Smooth muscle cell (in vitro differentiated cells): ENCODE results near the gene ALPI. TPM values are rescaled to one million over a fixed set of nuclear protein-coding genes. Genes with fewer than 3 reads are reported as not detected.

Experiments used
- DNase-seq: peaks from one replicate; lab custom pipeline; 2025; ENCODE audit not compliant: unreplicated experiment; lab: John Stamatoyannopoulos, UW
- H2AFZ ChIP-seq: fragments of 200-600 bp; sonication (generic); 2 replicates; pipeline ENCODE4 v1.6.0; 2016; ENCODE audit warnings: antibody characterized with exemption, low read depth, mild to moderate bottlenecking
- H3F3A ChIP-seq: fragments of 200-600 bp; sonication (generic); 2 replicates; pipeline ENCODE4 v1.6.0; 2017; ENCODE audit warnings: antibody characterized with exemption, low read depth
- H3K27ac ChIP-seq: fragments of 200-600 bp; sonication (generic); 2 replicates; pipeline ENCODE4 v1.5.1; 2016; ENCODE audit warnings: low read depth, mild to moderate bottlenecking
- H3K27me3 ChIP-seq: fragments of 200-600 bp; sonication (generic); 2 replicates; pipeline ENCODE4 v1.6.1; 2016; ENCODE audit warnings: low read depth, mild to moderate bottlenecking
- H3K36me3 ChIP-seq: fragments of 200-600 bp; sonication (generic); 2 replicates; pipeline ENCODE4 v1.5.1; 2016; ENCODE audit warnings: low read depth
- H3K4me1 ChIP-seq: fragments of 200-600 bp; sonication (generic); 2 replicates; pipeline ENCODE4 v1.5.1; 2016; ENCODE audit warnings: low read depth
- H3K4me2 ChIP-seq: fragments of 200-600 bp; sonication (generic); 2 replicates; pipeline ENCODE4 v1.6.0; 2016; ENCODE audit warnings: mild to moderate bottlenecking
- H3K4me3 ChIP-seq: fragments of 200-600 bp; sonication (generic); 2 replicates; pipeline ENCODE4 v1.5.1; 2016; ENCODE audit warnings: mild to moderate bottlenecking
- H3K79me2 ChIP-seq: fragments of 200-600 bp; sonication (generic); 2 replicates; pipeline ENCODE4 v1.6.0; 2016; ENCODE audit warnings: low read depth, mild to moderate bottlenecking
- H3K9ac ChIP-seq: fragments of 200-600 bp; sonication (generic); 2 replicates; pipeline ENCODE4 v1.6.0; 2016; ENCODE audit warnings: low read depth
- H3K9me3 ChIP-seq: fragments of 200-600 bp; sonication (generic); replicated peaks from 2 replicates; pipeline ENCODE4 v1.5.1; 2016; ENCODE audit warnings: low read depth
- H4K20me1 ChIP-seq: fragments of 200-600 bp; sonication (generic); 2 replicates; pipeline ENCODE4 v1.6.0; 2016; ENCODE audit warnings: low read depth
- CTCF ChIP-seq: fragments of 200-600 bp; sonication (generic); IDR thresholded peaks from 2 replicates; pipeline ENCODE4 v1.5.1; 2017; ENCODE audit warnings: borderline replicate concordance, mild to moderate bottlenecking, antibody characterized with exemption; ENCODE audit not compliant: insufficient read depth, poor library complexity, severe bottlenecking
- WGBS: methylation state at CpG from one replicate; pipeline ENCODE4 v1.1.7; 2016; ENCODE audit warnings: low lambda C conversion rate; 5-methylcytosine and 5-hydroxymethylcytosine counted together
- polyA plus RNA-seq: library from polyadenylated mRNA; unstranded; fragments of >200 nt; fragmentation: Nextera tagmentation; extraction: Ambion mirVana; gene quantifications from 2 replicates; pipeline ENCODE4 v1.2.1, GENCODE V29; 2016
- total RNA-seq: library from RNA; depleted of rRNA; stranded (reverse); fragments of >200 nt; gene quantifications from 2 replicates; pipeline ENCODE4 v1.2.3, GENCODE V29; 2014

ALPI gene
- total and polyA plus RNA-seq, 2 experiments from 2014 or later, result not detected

GRCh38 chr2:232460171-232460570 is 4.2 kb downstream of the ALPI start:
- no peak for DNase-seq
- WGBS, result 60% methylated on average over 2 of the region's 2 CpGs
- H3K36me3 ChIP-seq, result no peaks in the 10 kb centered on the region
- no peaks in the 10 kb centered on the region for H3F3A ChIP-seq
- no peaks in the 10 kb centered on the region for H3K9me3 ChIP-seq
- no peak overlapping the region for H2AFZ ChIP-seq
- peaks cover 20% of the 10 kb centered on the region for H3K27me3 ChIP-seq
- H3K4me2 ChIP-seq, result no peak overlapping the region
- H3K4me1 ChIP-seq, result no peaks in the 10 kb centered on the region
- no peak overlapping the region for H3K27ac ChIP-seq
- no peak overlapping the region for H3K4me3 ChIP-seq
- H3K9ac ChIP-seq, result no peak overlapping the region
- no peaks in the 10 kb centered on the region for H3K79me2 ChIP-seq
- TF ChIP-seq CTCF, result no peak
- H4K20me1 ChIP-seq, result no peaks in the 10 kb centered on the region

GRCh38 chr2:232463701-232464543 is 8.0 kb downstream of the ALPI start:
- H3K27me3 ChIP-seq, result peaks cover 33% of the 10 kb centered on the region
- no peak for DNase-seq
- H3K27ac ChIP-seq, result no peak overlapping the region
- H3K4me2 ChIP-seq, result no peak overlapping the region
- TF ChIP-seq CTCF, result no peak
- H3K79me2 ChIP-seq, result no peaks in the 10 kb centered on the region
- no peaks in the 10 kb centered on the region for H4K20me1 ChIP-seq
- WGBS, result 95% methylated on average over 18 of the region's 18 CpGs
- H3K4me3 ChIP-seq, result no peak overlapping the region
- no peaks in the 10 kb centered on the region for H3F3A ChIP-seq
- no peaks in the 10 kb centered on the region for H3K9me3 ChIP-seq
- no peaks in the 10 kb centered on the region for H3K4me1 ChIP-seq
- H2AFZ ChIP-seq, result no peak overlapping the region
- no peak overlapping the region for H3K9ac ChIP-seq
- no peaks in the 10 kb centered on the region for H3K36me3 ChIP-seq

GRCh38 chr2:232464544-232464885 is 8.6 kb downstream of the ALPI start:
- H3K9ac ChIP-seq, result no peak overlapping the region
- H3K27ac ChIP-seq, result no peak overlapping the region
- WGBS, result 73% methylated on average over 3 of the region's 3 CpGs
- no peak overlapping the region for H2AFZ ChIP-seq
- H3K4me1 ChIP-seq, result no peaks in the 10 kb centered on the region
- peaks cover 39% of the 10 kb centered on the region for H3K27me3 ChIP-seq
- H3K36me3 ChIP-seq, result no peaks in the 10 kb centered on the region
- TF ChIP-seq CTCF, result no peak
- no peak overlapping the region for H3K4me3 ChIP-seq
- H3K4me2 ChIP-seq, result no peak overlapping the region
- no peaks in the 10 kb centered on the region for H3K79me2 ChIP-seq
- H3F3A ChIP-seq, result no peaks in the 10 kb centered on the region
- H4K20me1 ChIP-seq, result no peaks in the 10 kb centered on the region
- no peaks in the 10 kb centered on the region for H3K9me3 ChIP-seq
- no peak for DNase-seq

- H3K4me1 ChIP-seq, result no peaks in the 10 kb centered on the region
- peaks cover 45% of the 10 kb centered on the region for H3K27me3 ChIP-seq
- H3F3A ChIP-seq, result no peaks in the 10 kb centered on the region
- no peak overlapping the region for H3K27ac ChIP-seq
- H4K20me1 ChIP-seq, result no peaks in the 10 kb centered on the region
- H3K4me3 ChIP-seq, result no peak overlapping the region
- no peak overlapping the region for H3K9ac ChIP-seq
- H3K79me2 ChIP-seq, result no peaks in the 10 kb centered on the region
- DNase-seq, result no peak
- H3K36me3 ChIP-seq, result no peaks in the 10 kb centered on the region
- no peak overlapping the region for H2AFZ ChIP-seq
- no peaks in the 10 kb centered on the region for H3K9me3 ChIP-seq
- no peak for TF ChIP-seq CTCF
- 95% methylated on average over 6 of the region's 6 CpGs for WGBS
- H3K4me2 ChIP-seq, result no peak overlapping the region
These were observed 9.1 kb downstream of the ALPI start for GRCh38 chr2:232465061-232465460.
